ENCODE results near the gene BBS10.

GRCh38 chr12:76311796-76312195 lies 36.4 kb downstream of the BBS10 start:
- TF ChIP-seq GATA2 (IDR thresholded peaks at IDR 0.05; ENCODE audit: low read depth, low read length), result no peak
- TF ChIP-seq GATA3 (IDR thresholded peaks at IDR 0.05; ENCODE audit: low read depth, low read length), result no peak

All from SH-SY5Y (cell line).